HFFc6 (cell line): ENCODE measurements around the gene ANKRD22. TPM values are rescaled to one million over a fixed set of nuclear protein-coding genes. Genes with fewer than 3 reads are reported as not detected.

Source experiments
- DNase-seq: peaks from one replicate; pipeline ENCODE4 v3.0.0-alpha.2; 2018
- H3K27ac Mint-ChIP-seq: 2 replicates; pipeline ENCODE4 v1.8.0; 2020; ENCODE audit warnings: mild to moderate bottlenecking, mixed read lengths
- H3K27me3 Mint-ChIP-seq: 2 replicates; pipeline ENCODE4 v1.8.0; 2021; ENCODE audit warnings: mild to moderate bottlenecking, moderate library complexity, mixed read lengths; ENCODE audit not compliant: insufficient read depth
- H3K36me3 Mint-ChIP-seq: 2 replicates; pipeline ENCODE4 v1.8.0; 2021; ENCODE audit warnings: low read depth, mixed read lengths
- H3K4me1 Mint-ChIP-seq: 2 replicates; pipeline ENCODE4 v1.8.0; 2020; ENCODE audit warnings: low read depth, mixed read lengths
- H3K4me3 Mint-ChIP-seq: 2 replicates; pipeline ENCODE4 v1.8.0; 2020; ENCODE audit warnings: mild to moderate bottlenecking, moderate library complexity, mixed read lengths
- H3K9me3 Mint-ChIP-seq: 2 replicates; pipeline ENCODE4 v1.8.0; 2020; ENCODE audit warnings: mild to moderate bottlenecking, mixed read lengths
- total RNA-seq, 6 experiments: library from RNA; stranded (reverse); fragmentation: NEBNext Ultra II Directional; extraction: Animal tissue kit (Norgen Biotek cat#: 25700); gene quantifications; 2 replicates in 1 of 6; 3 replicates in 5 of 6; pipeline ENCODE4 v1.2.3, GENCODE V29; 2021
- TF ChIP-seq, protein P1 (sequence below): fragments of 200-600 bp; sonication (generic); IDR thresholded peaks from 2 replicates; pipeline ENCODE4 v1.5.0; 2021; ENCODE audit warnings: antibody characterized with exemption, mild to moderate bottlenecking

Gene ANKRD22
- total RNA-seq, 6 experiments from 2014 or later, result not detected

- H3K4me1 Mint-ChIP-seq, result peaks cover 36% of the 10 kb centered on the region
- H3K4me3 Mint-ChIP-seq, result no peak overlapping the region
- no peak for DNase-seq
- peaks cover 10% of the 10 kb centered on the region; the same call in 1 of the 2 replicates for H3K27me3 Mint-ChIP-seq
- H3K9me3 Mint-ChIP-seq, result no peaks in the 10 kb centered on the region
- H3K27ac Mint-ChIP-seq, result no peak overlapping the region
- H3K36me3 Mint-ChIP-seq, result no peaks in the 10 kb centered on the region
- TF ChIP-seq, protein P1, sequence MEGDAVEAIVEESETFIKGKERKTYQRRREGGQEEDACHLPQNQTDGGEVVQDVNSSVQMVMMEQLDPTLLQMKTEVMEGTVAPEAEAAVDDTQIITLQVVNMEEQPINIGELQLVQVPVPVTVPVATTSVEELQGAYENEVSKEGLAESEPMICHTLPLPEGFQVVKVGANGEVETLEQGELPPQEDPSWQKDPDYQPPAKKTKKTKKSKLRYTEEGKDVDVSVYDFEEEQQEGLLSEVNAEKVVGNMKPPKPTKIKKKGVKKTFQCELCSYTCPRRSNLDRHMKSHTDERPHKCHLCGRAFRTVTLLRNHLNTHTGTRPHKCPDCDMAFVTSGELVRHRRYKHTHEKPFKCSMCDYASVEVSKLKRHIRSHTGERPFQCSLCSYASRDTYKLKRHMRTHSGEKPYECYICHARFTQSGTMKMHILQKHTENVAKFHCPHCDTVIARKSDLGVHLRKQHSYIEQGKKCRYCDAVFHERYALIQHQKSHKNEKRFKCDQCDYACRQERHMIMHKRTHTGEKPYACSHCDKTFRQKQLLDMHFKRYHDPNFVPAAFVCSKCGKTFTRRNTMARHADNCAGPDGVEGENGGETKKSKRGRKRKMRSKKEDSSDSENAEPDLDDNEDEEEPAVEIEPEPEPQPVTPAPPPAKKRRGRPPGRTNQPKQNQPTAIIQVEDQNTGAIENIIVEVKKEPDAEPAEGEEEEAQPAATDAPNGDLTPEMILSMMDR, result no peak
Observed at GRCh38 chr10:88805361-88805760, 46.3 kb downstream of the ANKRD22 start.

- peaks cover 9% of the 10 kb centered on the region; the same call in 1 of the 2 replicates for H3K27me3 Mint-ChIP-seq
- H3K27ac Mint-ChIP-seq, result no peak overlapping the region
- no peak for DNase-seq
- no peaks in the 10 kb centered on the region for H3K36me3 Mint-ChIP-seq
- TF ChIP-seq, protein P1, result no peak
- H3K9me3 Mint-ChIP-seq, result no peaks in the 10 kb centered on the region
- peaks cover 28% of the 10 kb centered on the region for H3K4me1 Mint-ChIP-seq
- H3K4me3 Mint-ChIP-seq, result no peak overlapping the region
Observed at GRCh38 chr10:88804083-88804812, 47.4 kb downstream of the ANKRD22 start.

- Mint-ChIP-seq H3K27me3 (peaks cover 12% of the 10 kb centered on the region; the same call in 1 of the 2 replicates), H3K36me3 (no peaks in the 10 kb centered on the region), H3K4me1 (peaks cover 28% of the 10 kb centered on the region), H3K27ac (no peak overlapping the region), H3K4me3 (no peak overlapping the region), H3K9me3 (no peaks in the 10 kb centered on the region)
- TF ChIP-seq, protein P1, result no peak
- no peak for DNase-seq
Observed at GRCh38 chr10:88803641-88804040, 48.0 kb downstream of the ANKRD22 start.

- Mint-ChIP-seq H3K4me1 (peaks cover 28% of the 10 kb centered on the region), H3K36me3 (no peaks in the 10 kb centered on the region), H3K27ac (no peak within 1 kb of the TSS), H3K27me3 (peaks cover 16% of the 10 kb centered on the region), H3K9me3 (no peaks in the 10 kb centered on the region), H3K4me3 (no peak within 1 kb of the TSS)
- no peak for DNase-seq
- TF ChIP-seq, protein P1, result no peak
Observed at GRCh38 chr10:88802523-88803285, 48.9 kb downstream of the ANKRD22 start, which contains the start of gene LIPM. Gene LIPM, plus strand, starts transcription at chr10:88802730. Its CDS starts 167 bp downstream, at chr10:88802897.

GRCh38 chr10:88800152-88801125, 51.2 kb downstream of the ANKRD22 start:
- Mint-ChIP-seq H3K4me3 (no peak overlapping the region), H3K4me1 (peaks cover 18% of the 10 kb centered on the region), H3K27ac (no peak overlapping the region), H3K36me3 (no peaks in the 10 kb centered on the region), H3K27me3 (peaks cover 16% of the 10 kb centered on the region), H3K9me3 (no peaks in the 10 kb centered on the region)
- no peak for DNase-seq
- TF ChIP-seq, protein P1, result no peak
